SK-N-SH (cell line): ENCODE measurements around the gene SMAD4. TPM values are rescaled to one million over a fixed set of nuclear protein-coding genes. Genes with fewer than 3 reads are reported as not detected.
A peak's percentile ranks its signal among the peaks of the same experiment; 100 is the strongest.

Source experiments
- CTCF ChIA-PET: fragments of 300-600, 350-600 bp; formaldehyde crosslinking; extraction: SDS; loops from one replicate; lab custom pipeline; 2021; lab: Yijun Ruan, JAX
- POLR2A ChIA-PET: fragments of 350-600 bp; sonication (Branson Sonifier 250); formaldehyde crosslinking; extraction: SDS; loops from one replicate; lab custom pipeline; 2020; ENCODE audit warnings: antibody characterized with exemption, inconsistent platforms; lab: Yijun Ruan, JAX
- DNase-seq: peaks from one replicate; pipeline ENCODE4 v3.0.0; 2012
- H2AFZ ChIP-seq: fragments of 200-600 bp; sonication (generic); 2 replicates; pipeline ENCODE4 v1.8.1; 2016; ENCODE audit warnings: antibody characterized with exemption, mild to moderate bottlenecking, low read depth
- H3F3A ChIP-seq: fragments of 200-600 bp; sonication (generic); replicated peaks from 2 replicates; pipeline ENCODE3; 2016; ENCODE audit warnings: antibody characterized with exemption, mild to moderate bottlenecking; ENCODE audit not compliant: insufficient read depth
- H3K27ac ChIP-seq, 2 experiments: fragments of 200-500 bp in 1 of 2; fragments of 200-600 bp in 1 of 2; sonication (Bioruptor generic) in 1 of 2; sonication (generic), shearing (Covaris generic) in 1 of 2; 2 replicates each; pipeline versions ENCODE4 v1.5.1 to v1.6.1; 2014 to 2016; ENCODE audit warnings: low read depth in 2 of 2, inconsistent platforms in 1 of 2, low read length in 1 of 2, mild to moderate bottlenecking in 1 of 2, mixed read lengths in 1 of 2
- H3K27me3 ChIP-seq: fragments of 200-600 bp; sonication (generic), shearing (Covaris generic); 2 replicates; pipeline ENCODE4 v1.6.1; 2016; ENCODE audit warnings: mixed run types; ENCODE audit not compliant: insufficient read depth
- H3K36me3 ChIP-seq, 2 experiments: fragments of 200-500 bp in 1 of 2; fragments of 200-600 bp in 1 of 2; sonication (Bioruptor generic) in 1 of 2; sonication (generic) in 1 of 2; replicated peaks in 1 of 2; 2 replicates each; pipeline versions ENCODE3 to v1.5.1; 2014 to 2016; ENCODE audit warnings: low read length in 1 of 2, mild to moderate bottlenecking in 1 of 2; ENCODE audit not compliant: insufficient read depth in 2 of 2, control insufficient read depth in 1 of 2
- H3K4me1 ChIP-seq, 2 experiments: fragments of 200-500 bp in 1 of 2; fragments of 200-600 bp in 1 of 2; sonication (Bioruptor generic) in 1 of 2; sonication (generic), shearing (Covaris generic) in 1 of 2; 2 replicates each; pipeline versions ENCODE4 v1.5.1 to v1.6.1; 2014 to 2016; ENCODE audit warnings: low read depth in 1 of 2, low read length in 1 of 2, mixed run types in 1 of 2; ENCODE audit not compliant: insufficient read depth in 2 of 2, control insufficient read depth in 1 of 2
- H3K4me2 ChIP-seq: fragments of 200-600 bp; sonication (generic), shearing (Covaris generic); 2 replicates; pipeline ENCODE4 v1.6.1; 2017; ENCODE audit warnings: mixed run types
- H3K4me3 ChIP-seq, 2 experiments: fragments of 200-500 bp in 1 of 2; fragments of 200-600 bp in 1 of 2; sonication (Bioruptor generic) in 1 of 2; sonication (generic), shearing (Covaris generic) in 1 of 2; 2 replicates each; pipeline versions ENCODE4 v1.5.1 to v1.8.1; 2014 to 2016; ENCODE audit warnings: low read depth in 2 of 2, inconsistent platforms in 1 of 2, low read length in 1 of 2, mild to moderate bottlenecking in 1 of 2, mixed read lengths in 1 of 2, moderate library complexity in 1 of 2
- H3K79me2 ChIP-seq: fragments of 200-600 bp; sonication (generic); 2 replicates; pipeline ENCODE4 v1.8.1; 2017; ENCODE audit warnings: mild to moderate bottlenecking; ENCODE audit not compliant: insufficient read depth
- H3K9ac ChIP-seq: fragments of 200-600 bp; sonication (generic); 2 replicates; pipeline ENCODE4 v1.6.1; 2017; ENCODE audit warnings: mixed run types
- H3K9me2 ChIP-seq: fragments of 200-600 bp; sonication (generic); 2 replicates; pipeline ENCODE4 v1.6.1; 2017; ENCODE audit warnings: mixed run types
- H3K9me3 ChIP-seq: fragments of 200-600 bp; sonication (generic); 2 replicates; pipeline ENCODE4 v1.6.1; 2017; ENCODE audit warnings: mixed run types, mild to moderate bottlenecking, moderate library complexity
- H4K20me1 ChIP-seq: fragments of 200-600 bp; sonication (generic); 2 replicates; pipeline ENCODE4 v1.6.1; 2017; ENCODE audit warnings: mild to moderate bottlenecking, mixed run types; ENCODE audit not compliant: insufficient read depth
- CHD2 ChIP-seq: fragments of 150-350 bp; IDR thresholded peaks from 2 replicates; pipeline ENCODE4 v1.6.1; 2018; ENCODE audit warnings: low read length; ENCODE audit not compliant: partially characterized antibody
- FOSL2 ChIP-seq: IDR thresholded peaks from 2 replicates; pipeline ENCODE4 v1.4.0; 2012; ENCODE audit warnings: low read depth, mild to moderate bottlenecking, moderate library complexity, borderline replicate concordance
- JUND ChIP-seq: IDR thresholded peaks from 2 replicates; pipeline ENCODE4 v1.4.0; 2012
- MEF2A ChIP-seq: IDR thresholded peaks from 2 replicates; pipeline ENCODE4 v1.4.0; 2012; ENCODE audit warnings: low read depth, borderline replicate concordance
- NFIC ChIP-seq: IDR thresholded peaks from 2 replicates; pipeline ENCODE4 v1.4.0; 2012; ENCODE audit warnings: borderline replicate concordance
- RAD21 ChIP-seq: IDR thresholded peaks from 2 replicates; pipeline ENCODE4 v1.6.1; 2012; ENCODE audit warnings: mild to moderate bottlenecking, low read length
- RFX5 ChIP-seq: IDR thresholded peaks from 2 replicates; pipeline ENCODE4 v1.6.1; 2012; ENCODE audit warnings: mild to moderate bottlenecking, improper control_type of control experiment, low read length
- SIN3A ChIP-seq: IDR thresholded peaks from 2 replicates; pipeline ENCODE4 v1.6.1; 2012; ENCODE audit warnings: low read depth, mild to moderate bottlenecking, low read length, moderate library complexity, borderline replicate concordance
- SMC3 ChIP-seq: IDR thresholded peaks from 2 replicates; pipeline ENCODE4 v1.6.1; 2012; ENCODE audit warnings: low read depth, low read length, improper control_type of control experiment
- TCF12 ChIP-seq: IDR thresholded peaks from 2 replicates; pipeline ENCODE4 v1.4.0; 2012
- WGBS: methylation state at CpG from one replicate; pipeline ENCODE4 v1.1.6; 2017; ENCODE audit warnings: low lambda C conversion rate; 5-methylcytosine and 5-hydroxymethylcytosine counted together
- polyA plus RNA-seq, 3 experiments: library from polyadenylated mRNA; depleted of rRNA; stranded (reverse); fragments of >200 nt; gene quantifications; 2 replicates each; pipeline ENCODE4 v1.2.3, GENCODE V29; 2012
- TF ChIP-seq, protein P1 (sequence below): fragments of 200-600 bp; sonication (generic); IDR thresholded peaks from 2 replicates; pipeline ENCODE4 v1.6.1; 2017; ENCODE audit warnings: antibody characterized with exemption, mild to moderate bottlenecking, moderate library complexity
- TF ChIP-seq, protein P2 (sequence below): IDR thresholded peaks from 2 replicates; pipeline ENCODE4 v1.6.1; 2012; ENCODE audit warnings: mild to moderate bottlenecking, low read depth, low read length, moderate library complexity
- TF ChIP-seq, protein P3 (sequence below): IDR thresholded peaks from 2 replicates; pipeline ENCODE4; 2012

SMAD4 gene
- polyA plus RNA-seq, 1 of the 3 experiments (the other 2 are of a cell fraction), result 43.3 TPM

DNA sequence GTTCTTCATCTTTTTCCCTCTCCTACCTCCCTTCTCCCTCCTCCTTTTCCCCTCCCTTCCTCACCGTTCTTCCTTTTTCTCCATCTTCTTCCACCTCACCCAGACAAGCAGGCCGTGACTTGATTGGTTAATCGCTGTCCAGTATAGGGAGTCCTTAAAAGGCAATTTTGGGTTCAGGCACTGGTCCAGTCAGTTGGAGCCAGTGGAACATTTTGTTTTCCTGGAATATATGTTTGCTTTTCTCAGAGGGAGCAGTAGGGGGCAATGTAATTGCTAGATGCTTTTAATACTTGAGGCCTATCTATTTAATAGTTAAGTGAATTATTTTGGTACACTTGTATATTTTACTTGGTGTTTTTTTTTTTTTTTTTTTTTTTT is 47.2 kb upstream of the SMAD4 start:
- CTCF ChIA-PET, result interaction anchor here (0.9 to 2.0 kb wide), 2 partner anchors 12 to 15 kb away, joined by 3 to 10 read pairs; partner anchors contain the start of gene ELAC1
- TF ChIP-seq, protein P1, sequence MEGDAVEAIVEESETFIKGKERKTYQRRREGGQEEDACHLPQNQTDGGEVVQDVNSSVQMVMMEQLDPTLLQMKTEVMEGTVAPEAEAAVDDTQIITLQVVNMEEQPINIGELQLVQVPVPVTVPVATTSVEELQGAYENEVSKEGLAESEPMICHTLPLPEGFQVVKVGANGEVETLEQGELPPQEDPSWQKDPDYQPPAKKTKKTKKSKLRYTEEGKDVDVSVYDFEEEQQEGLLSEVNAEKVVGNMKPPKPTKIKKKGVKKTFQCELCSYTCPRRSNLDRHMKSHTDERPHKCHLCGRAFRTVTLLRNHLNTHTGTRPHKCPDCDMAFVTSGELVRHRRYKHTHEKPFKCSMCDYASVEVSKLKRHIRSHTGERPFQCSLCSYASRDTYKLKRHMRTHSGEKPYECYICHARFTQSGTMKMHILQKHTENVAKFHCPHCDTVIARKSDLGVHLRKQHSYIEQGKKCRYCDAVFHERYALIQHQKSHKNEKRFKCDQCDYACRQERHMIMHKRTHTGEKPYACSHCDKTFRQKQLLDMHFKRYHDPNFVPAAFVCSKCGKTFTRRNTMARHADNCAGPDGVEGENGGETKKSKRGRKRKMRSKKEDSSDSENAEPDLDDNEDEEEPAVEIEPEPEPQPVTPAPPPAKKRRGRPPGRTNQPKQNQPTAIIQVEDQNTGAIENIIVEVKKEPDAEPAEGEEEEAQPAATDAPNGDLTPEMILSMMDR, result peak; percentile 38
- TF ChIP-seq, protein P2, sequence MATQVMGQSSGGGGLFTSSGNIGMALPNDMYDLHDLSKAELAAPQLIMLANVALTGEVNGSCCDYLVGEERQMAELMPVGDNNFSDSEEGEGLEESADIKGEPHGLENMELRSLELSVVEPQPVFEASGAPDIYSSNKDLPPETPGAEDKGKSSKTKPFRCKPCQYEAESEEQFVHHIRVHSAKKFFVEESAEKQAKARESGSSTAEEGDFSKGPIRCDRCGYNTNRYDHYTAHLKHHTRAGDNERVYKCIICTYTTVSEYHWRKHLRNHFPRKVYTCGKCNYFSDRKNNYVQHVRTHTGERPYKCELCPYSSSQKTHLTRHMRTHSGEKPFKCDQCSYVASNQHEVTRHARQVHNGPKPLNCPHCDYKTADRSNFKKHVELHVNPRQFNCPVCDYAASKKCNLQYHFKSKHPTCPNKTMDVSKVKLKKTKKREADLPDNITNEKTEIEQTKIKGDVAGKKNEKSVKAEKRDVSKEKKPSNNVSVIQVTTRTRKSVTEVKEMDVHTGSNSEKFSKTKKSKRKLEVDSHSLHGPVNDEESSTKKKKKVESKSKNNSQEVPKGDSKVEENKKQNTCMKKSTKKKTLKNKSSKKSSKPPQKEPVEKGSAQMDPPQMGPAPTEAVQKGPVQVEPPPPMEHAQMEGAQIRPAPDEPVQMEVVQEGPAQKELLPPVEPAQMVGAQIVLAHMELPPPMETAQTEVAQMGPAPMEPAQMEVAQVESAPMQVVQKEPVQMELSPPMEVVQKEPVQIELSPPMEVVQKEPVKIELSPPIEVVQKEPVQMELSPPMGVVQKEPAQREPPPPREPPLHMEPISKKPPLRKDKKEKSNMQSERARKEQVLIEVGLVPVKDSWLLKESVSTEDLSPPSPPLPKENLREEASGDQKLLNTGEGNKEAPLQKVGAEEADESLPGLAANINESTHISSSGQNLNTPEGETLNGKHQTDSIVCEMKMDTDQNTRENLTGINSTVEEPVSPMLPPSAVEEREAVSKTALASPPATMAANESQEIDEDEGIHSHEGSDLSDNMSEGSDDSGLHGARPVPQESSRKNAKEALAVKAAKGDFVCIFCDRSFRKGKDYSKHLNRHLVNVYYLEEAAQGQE, result 0 out of 2 replicates have a peak, but pooled peaks have one; percentile 40
- TF ChIP-seq RAD21 (0 out of 2 replicates have a peak, but pooled peaks have one; percentile 11), SMC3 (no peak)
- POLR2A ChIA-PET, result no interaction called here
- H3K36me3 ChIP-seq, result peaks cover 2 to 10% of the 10 kb centered on the region in 2 experiments
- H3K4me2 ChIP-seq, result no peak overlapping the region
- no peak overlapping the region for H3K27ac ChIP-seq
- WGBS, result 100% methylated on average over 3 of the region's 3 CpGs
- H3K9me2 ChIP-seq, result no peaks in the 10 kb centered on the region
- DNase-seq, result no peak
- H4K20me1 ChIP-seq, result 0 out of 2 replicates have a peak, but pooled peaks cover 4% of the 10 kb centered on the region
- H3K4me1 ChIP-seq, result peaks cover 3 to 5% of the 10 kb centered on the region in 2 experiments; a peak in 1 of 4 replicates
- H3F3A ChIP-seq, result peaks cover 18% of the 10 kb centered on the region
- no peaks in the 10 kb centered on the region; the same call in 1 of the 2 replicates for H3K79me2 ChIP-seq
- H3K27me3 ChIP-seq, result no peaks in the 10 kb centered on the region
- H3K4me3 ChIP-seq, result no peak overlapping the region
- H2AFZ ChIP-seq, result no peak overlapping the region
- no peaks in the 10 kb centered on the region for H3K9me3 ChIP-seq
- H3K9ac ChIP-seq, result no peak overlapping the region

DNA sequence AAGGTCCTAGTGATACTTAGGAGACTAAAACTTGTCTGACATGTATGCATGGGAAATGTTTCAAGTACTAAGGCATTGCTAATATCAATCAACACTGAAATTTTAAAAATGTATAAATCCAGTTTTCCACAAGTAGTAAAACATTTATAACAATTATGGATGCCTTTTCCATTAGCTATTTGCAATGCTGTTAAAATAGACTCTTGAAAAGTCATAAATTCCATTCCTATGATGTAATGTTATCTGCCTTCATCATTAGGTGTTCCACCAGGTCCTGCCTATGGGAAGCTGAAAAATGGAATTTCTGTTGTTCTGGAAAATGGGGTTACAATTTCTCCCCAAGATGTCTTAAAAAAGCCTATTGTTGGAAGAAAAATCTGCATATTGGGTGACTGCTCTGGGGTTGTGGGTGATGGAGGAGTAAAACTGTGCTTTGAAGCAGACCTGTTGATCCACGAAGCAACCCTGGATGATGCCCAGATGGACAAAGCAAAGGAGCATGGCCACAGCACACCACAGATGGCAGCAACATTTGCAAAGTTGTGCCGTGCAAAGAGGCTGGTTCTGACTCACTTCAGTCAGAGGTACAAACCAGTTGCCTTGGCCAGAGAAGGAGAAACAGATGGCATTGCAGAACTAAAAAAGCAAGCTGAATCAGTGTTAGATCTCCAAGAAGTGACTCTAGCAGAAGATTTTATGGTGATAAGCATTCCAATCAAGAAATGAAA is 43.5 kb upstream of the SMAD4 start:
- peaks cover 2 to 3% of the 10 kb centered on the region in 2 experiments for H3K36me3 ChIP-seq
- no peaks in the 10 kb centered on the region for H3K27me3 ChIP-seq
- CTCF ChIA-PET, result no interaction called here
- H3K4me3 ChIP-seq, result no peak overlapping the region
- WGBS, result 55% methylated on average over 2 of the region's 2 CpGs
- H4K20me1 ChIP-seq, result 0 out of 2 replicates have a peak, but pooled peaks cover 4% of the 10 kb centered on the region
- no peak for DNase-seq
- H3F3A ChIP-seq, result peaks cover 18% of the 10 kb centered on the region
- POLR2A ChIA-PET, result no interaction called here
- H3K27ac ChIP-seq, result peak overlapping the region in 1 of 2 experiments; percentile 62; a peak in 2 of 4 replicates
- H2AFZ ChIP-seq, result no peak overlapping the region
- TF ChIP-seq JUND, result peak; percentile 57
- TF ChIP-seq NFIC, result 0 out of 2 replicates have a peak, but pooled peaks have one; percentile 6
- peak; percentile 36; the same call in 1 of the 2 replicates for TF ChIP-seq MEF2A
- TF ChIP-seq, protein P3, sequence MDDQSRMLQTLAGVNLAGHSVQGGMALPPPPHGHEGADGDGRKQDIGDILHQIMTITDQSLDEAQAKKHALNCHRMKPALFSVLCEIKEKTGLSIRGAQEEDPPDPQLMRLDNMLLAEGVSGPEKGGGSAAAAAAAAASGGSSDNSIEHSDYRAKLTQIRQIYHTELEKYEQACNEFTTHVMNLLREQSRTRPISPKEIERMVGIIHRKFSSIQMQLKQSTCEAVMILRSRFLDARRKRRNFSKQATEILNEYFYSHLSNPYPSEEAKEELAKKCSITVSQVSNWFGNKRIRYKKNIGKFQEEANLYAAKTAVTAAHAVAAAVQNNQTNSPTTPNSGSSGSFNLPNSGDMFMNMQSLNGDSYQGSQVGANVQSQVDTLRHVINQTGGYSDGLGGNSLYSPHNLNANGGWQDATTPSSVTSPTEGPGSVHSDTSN, result peak; percentile 53
- TF ChIP-seq FOSL2, result peak; percentile 60; the same call in 1 of the 2 replicates
- TF ChIP-seq SIN3A, result no peak
- no peak for TF ChIP-seq RFX5
- no peak for TF ChIP-seq CHD2
- TF ChIP-seq TCF12, result peak; percentile 91
- TF ChIP-seq RAD21, result no peak
- H3K9ac ChIP-seq, result peak overlapping the region; percentile 18; the same call in 1 of the 2 replicates
- H3K79me2 ChIP-seq, result no peaks in the 10 kb centered on the region; the same call in 1 of the 2 replicates
- H3K4me1 ChIP-seq, result peaks cover 3 to 5% of the 10 kb centered on the region in 2 experiments; a peak in 1 of 4 replicates
- peak overlapping the region; percentile 51 for H3K4me2 ChIP-seq
- no peaks in the 10 kb centered on the region for H3K9me2 ChIP-seq
- H3K9me3 ChIP-seq, result no peaks in the 10 kb centered on the region
